AG09309 (cell line): ENCODE results near the gene ZBTB39.
"Not testable (repeated sequence)": the region's sequence is repeated elsewhere in the genome, so short reads cannot be mapped to it uniquely, and the experiment has no call there.

Experiments
- DNase-seq: peaks from one replicate; pipeline ENCODE4 v3.0.0-alpha.2; 2010; ENCODE audit warnings: low read depth
- H3K4me3 ChIP-seq: 2 replicates; pipeline ENCODE4 v1.5.1; 2011; ENCODE audit warnings: mild to moderate bottlenecking, low read depth, low read length, moderate library complexity; ENCODE audit not compliant: control insufficient read depth
- CTCF ChIP-seq: IDR thresholded peaks from 2 replicates; pipeline ENCODE4 v1.5.1; 2011; ENCODE audit warnings: mild to moderate bottlenecking, low read depth, low read length, inconsistent platforms; ENCODE audit not compliant: insufficient read depth, control insufficient read depth; ENCODE audit errors: missing control alignments

Gene ZBTB39, protein sequence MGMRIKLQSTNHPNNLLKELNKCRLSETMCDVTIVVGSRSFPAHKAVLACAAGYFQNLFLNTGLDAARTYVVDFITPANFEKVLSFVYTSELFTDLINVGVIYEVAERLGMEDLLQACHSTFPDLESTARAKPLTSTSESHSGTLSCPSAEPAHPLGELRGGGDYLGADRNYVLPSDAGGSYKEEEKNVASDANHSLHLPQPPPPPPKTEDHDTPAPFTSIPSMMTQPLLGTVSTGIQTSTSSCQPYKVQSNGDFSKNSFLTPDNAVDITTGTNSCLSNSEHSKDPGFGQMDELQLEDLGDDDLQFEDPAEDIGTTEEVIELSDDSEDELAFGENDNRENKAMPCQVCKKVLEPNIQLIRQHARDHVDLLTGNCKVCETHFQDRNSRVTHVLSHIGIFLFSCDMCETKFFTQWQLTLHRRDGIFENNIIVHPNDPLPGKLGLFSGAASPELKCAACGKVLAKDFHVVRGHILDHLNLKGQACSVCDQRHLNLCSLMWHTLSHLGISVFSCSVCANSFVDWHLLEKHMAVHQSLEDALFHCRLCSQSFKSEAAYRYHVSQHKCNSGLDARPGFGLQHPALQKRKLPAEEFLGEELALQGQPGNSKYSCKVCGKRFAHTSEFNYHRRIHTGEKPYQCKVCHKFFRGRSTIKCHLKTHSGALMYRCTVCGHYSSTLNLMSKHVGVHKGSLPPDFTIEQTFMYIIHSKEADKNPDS

GRCh38 chr12:57005980-57006808 is at the start of gene ZBTB39:
Gene ZBTB39, minus strand, starts transcription at chr12:57006546. Its CDS starts 1,629 bp downstream, at chr12:57004917.
- TF ChIP-seq CTCF: peak; percentile 31
- DNase-seq: no peak
- H3K4me3 ChIP-seq: peak within 1 kb of the TSS; percentile 96

DNA sequence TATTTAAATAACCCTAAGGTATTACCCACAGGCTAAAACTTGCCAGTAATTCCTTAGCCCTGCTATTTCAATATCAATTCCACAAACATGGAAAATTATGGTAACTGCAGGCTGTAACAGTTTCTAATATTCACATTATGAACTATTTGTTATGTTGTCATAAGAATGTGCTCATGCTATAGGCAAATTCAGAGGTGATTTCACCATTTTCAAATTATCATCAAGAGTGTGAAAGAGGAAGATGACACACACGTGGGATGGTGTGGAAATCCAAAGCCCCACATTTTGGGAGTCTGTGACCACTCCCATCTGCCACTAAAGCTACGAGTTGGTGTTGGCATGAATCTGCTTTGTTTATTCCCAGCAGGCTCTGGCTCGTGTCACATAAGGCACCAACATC is 49.5 kb upstream of the ZBTB39 start:
- DNase-seq: no peak
- H3K4me3 ChIP-seq: no peak overlapping the region
- no peak for TF ChIP-seq CTCF

GRCh38 chr12:57053901-57054300 is 47.6 kb upstream of the ZBTB39 start:
- DNase-seq, H3K4me3 ChIP-seq: not testable (repeated sequence)

DNA sequence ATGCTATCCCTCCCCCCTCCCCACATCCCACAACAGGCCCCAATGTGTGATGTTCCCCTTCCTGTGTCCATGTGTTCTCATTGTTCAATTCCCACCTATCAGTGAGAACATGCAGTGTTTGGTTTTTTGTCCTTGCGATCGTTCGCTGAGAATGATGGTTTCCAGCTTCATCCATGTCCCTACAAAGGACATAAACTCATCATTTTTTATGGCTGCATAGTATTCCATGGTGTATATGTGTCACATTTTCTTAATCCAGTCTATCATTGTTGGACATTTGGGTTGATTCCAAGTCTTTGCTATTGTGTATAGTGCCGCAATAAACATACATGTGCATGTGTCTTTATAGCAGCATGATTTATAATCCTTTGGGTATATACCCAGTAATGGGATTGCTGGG is 46.8 kb upstream of the ZBTB39 start:
- DNase-seq: not testable (repeated sequence)

DNA sequence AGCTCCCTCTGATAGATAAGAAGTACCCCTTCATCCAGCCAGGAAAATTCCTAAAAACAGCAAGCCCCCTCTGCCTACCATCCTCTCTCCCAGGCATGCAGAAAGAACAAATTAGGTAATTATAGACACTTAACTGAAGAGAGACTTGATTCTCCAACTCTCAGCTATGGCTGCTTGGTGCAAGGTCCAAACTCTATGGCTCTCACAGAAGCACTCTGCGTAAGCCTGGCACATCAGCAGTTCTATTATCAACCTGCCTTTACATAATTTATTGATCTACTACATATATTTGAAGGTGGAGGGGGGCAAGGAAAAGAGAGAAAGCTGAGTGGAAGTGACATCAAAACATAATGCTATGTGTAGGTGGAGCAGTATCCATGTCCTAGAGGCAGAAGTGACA is 44.7 kb upstream of the ZBTB39 start:
- DNase-seq: no peak
- no peak overlapping the region for H3K4me3 ChIP-seq
- TF ChIP-seq CTCF: no peak

More for the DNA sequence above, 46.8 kb upstream of the ZBTB39 start:
- not testable (repeated sequence) for H3K4me3 ChIP-seq

GRCh38 chr12:57049890-57050289 is 43.5 kb upstream of the ZBTB39 start, which contains the start of gene MYO1A:
Gene MYO1A, minus strand, starts transcription at chr12:57050129. Its CDS starts 1,806 bp downstream, at chr12:57048323.
- no peak for DNase-seq
- no peak within 1 kb of the TSS for H3K4me3 ChIP-seq
- no peak for TF ChIP-seq CTCF

- H3K4me3 ChIP-seq: no peak overlapping the region
- no peak for DNase-seq
- no peak for TF ChIP-seq CTCF
These were observed 42.7 kb upstream of the ZBTB39 start for GRCh38 chr12:57049119-57049446.
